Mesothelial cell of epicardium (in vitro differentiated cells): ENCODE data around the gene MASP2. TPM values are rescaled to one million over a fixed set of nuclear protein-coding genes. Genes with fewer than 3 reads are reported as not detected.
A peak's percentile ranks its signal among the peaks of the same experiment; 100 is the strongest.
"Not testable (repeated sequence)": the region's sequence is repeated elsewhere in the genome, so short reads cannot be mapped to it uniquely, and the experiment has no call there.

ENCODE experiments used
- DNase-seq, 2 experiments: peaks; one replicate each; pipeline ENCODE4 v3.0.0; 2021; ENCODE audit warnings: low spot score in 2 of 2; ENCODE audit not compliant: unreplicated experiment in 2 of 2
- H3K27ac Mint-ChIP-seq: 2 replicates; pipeline ENCODE4 v1.8.0; 2021; ENCODE audit warnings: mixed read lengths
- H3K27me3 Mint-ChIP-seq: 2 replicates; pipeline ENCODE4 v1.8.0; 2021; ENCODE audit warnings: low read depth, mixed read lengths
- H3K36me3 Mint-ChIP-seq: 2 replicates; pipeline ENCODE4 v1.8.0; 2021; ENCODE audit warnings: mixed read lengths
- H3K4me1 Mint-ChIP-seq: 2 replicates; pipeline ENCODE4 v1.8.0; 2021; ENCODE audit warnings: mixed read lengths
- H3K4me3 Mint-ChIP-seq: 2 replicates; pipeline ENCODE4 v1.8.0; 2021; ENCODE audit warnings: mild to moderate bottlenecking, moderate library complexity, mixed read lengths
- H3K9me3 Mint-ChIP-seq: 2 replicates; pipeline ENCODE4 v1.8.0; 2021; ENCODE audit warnings: mixed read lengths
- total RNA-seq: library from RNA; stranded (reverse); gene quantifications from 3 replicates; pipeline ENCODE4 v1.2.1, GENCODE V29; 2021
- TF ChIP-seq, protein P1 (sequence below): fragments of 200-600 bp; sonication (generic); IDR thresholded peaks from one replicate; pipeline ENCODE4 v1.5.0; 2021; ENCODE audit warnings: antibody characterized with exemption; ENCODE audit not compliant: unreplicated experiment

The MASP2 gene
- total RNA-seq, 1 donor from 2014 or later, result 0.20 TPM

DNA sequence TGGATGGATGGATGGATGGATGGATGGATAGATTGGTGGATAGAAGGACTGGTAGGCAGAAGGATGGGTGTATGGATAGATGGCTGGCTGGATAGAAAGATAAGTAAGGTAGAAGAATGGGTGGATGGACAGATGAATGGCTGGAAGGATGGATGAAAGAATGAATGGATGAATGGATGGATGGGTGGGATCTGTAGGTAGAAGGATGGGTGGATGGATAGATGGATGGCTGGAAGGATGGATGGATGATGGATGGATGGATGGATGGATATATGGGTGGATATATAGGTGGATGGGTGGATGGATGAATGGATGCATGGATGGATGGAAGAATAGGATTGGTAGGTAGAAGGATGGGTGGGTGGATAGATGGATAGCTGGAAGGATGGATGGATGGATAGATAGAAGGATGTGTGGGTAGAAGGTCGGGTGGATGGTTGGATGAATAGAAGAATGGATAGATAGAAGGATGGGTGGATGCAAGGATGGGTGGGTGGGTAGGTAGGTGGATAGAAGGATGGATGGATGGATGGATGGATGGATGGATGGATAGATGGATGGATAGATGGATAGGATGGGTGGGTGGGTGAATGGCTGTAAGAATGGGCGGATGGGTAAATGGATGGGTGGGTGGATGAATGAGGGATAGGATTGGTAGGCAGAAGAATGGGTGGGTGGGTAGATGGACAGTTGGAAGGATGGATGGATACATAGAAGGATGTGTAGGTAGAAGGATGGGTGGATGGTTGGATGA, 7.5 kb downstream of the MASP2 start:
- TF ChIP-seq, protein P1, sequence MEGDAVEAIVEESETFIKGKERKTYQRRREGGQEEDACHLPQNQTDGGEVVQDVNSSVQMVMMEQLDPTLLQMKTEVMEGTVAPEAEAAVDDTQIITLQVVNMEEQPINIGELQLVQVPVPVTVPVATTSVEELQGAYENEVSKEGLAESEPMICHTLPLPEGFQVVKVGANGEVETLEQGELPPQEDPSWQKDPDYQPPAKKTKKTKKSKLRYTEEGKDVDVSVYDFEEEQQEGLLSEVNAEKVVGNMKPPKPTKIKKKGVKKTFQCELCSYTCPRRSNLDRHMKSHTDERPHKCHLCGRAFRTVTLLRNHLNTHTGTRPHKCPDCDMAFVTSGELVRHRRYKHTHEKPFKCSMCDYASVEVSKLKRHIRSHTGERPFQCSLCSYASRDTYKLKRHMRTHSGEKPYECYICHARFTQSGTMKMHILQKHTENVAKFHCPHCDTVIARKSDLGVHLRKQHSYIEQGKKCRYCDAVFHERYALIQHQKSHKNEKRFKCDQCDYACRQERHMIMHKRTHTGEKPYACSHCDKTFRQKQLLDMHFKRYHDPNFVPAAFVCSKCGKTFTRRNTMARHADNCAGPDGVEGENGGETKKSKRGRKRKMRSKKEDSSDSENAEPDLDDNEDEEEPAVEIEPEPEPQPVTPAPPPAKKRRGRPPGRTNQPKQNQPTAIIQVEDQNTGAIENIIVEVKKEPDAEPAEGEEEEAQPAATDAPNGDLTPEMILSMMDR, result no peak
- no peak overlapping the region for H3K27ac Mint-ChIP-seq
- no peaks in the 10 kb centered on the region for H3K36me3 Mint-ChIP-seq
- H3K4me3 Mint-ChIP-seq, result no peak overlapping the region
- H3K4me1 Mint-ChIP-seq, result no peaks in the 10 kb centered on the region
- DNase-seq, result no peak
- peaks cover 10% of the 10 kb centered on the region for H3K27me3 Mint-ChIP-seq
- H3K9me3 Mint-ChIP-seq, result no peaks in the 10 kb centered on the region

GRCh38 chr1:11037740-11038182, 9.3 kb downstream of the MASP2 start:
- no peak overlapping the region for H3K27ac Mint-ChIP-seq
- TF ChIP-seq, protein P1, result peak; percentile 89
- H3K4me3 Mint-ChIP-seq, result no peak overlapping the region
- H3K27me3 Mint-ChIP-seq, result peaks cover 10% of the 10 kb centered on the region
- H3K36me3 Mint-ChIP-seq, result no peaks in the 10 kb centered on the region
- no peaks in the 10 kb centered on the region for H3K4me1 Mint-ChIP-seq
- DNase-seq, result peak; percentile 74 to 90
- H3K9me3 Mint-ChIP-seq, result no peaks in the 10 kb centered on the region

DNA sequence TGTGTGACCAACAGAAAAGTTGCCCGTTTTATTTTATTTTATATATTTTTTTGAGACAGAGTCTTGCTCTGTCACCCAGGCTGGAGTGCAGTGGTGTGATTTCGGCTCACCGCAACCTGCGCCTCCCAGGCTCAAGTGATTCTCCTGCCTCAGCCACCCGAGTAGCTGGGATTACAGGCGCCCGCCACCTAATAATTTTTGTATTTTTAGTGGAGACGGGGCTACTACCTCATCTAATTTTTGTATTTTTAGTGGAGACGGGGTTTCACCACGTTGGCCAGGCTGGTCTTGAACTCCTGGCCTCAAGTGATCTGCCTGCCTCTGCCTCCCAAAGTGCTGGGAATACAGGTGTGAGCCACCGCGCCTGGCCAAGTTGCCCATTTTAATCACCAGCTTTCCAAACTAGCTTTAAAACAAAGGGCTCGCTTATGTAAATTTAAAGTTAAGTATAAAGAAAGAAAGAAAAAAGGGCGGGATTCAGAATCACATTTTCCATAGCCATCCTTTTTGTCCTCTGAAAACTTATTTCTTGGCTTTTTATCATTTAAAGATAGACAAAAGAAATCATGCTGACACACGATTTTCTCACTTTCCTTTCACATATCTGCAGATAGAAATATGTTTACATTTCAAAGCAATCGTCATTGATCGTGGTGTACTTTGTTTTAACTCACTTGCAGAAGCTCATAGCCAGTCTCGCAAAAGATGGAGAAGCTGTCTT, 9.9 kb downstream of the MASP2 start:
- not testable (repeated sequence) for H3K4me3 Mint-ChIP-seq, DNase-seq, H3K9me3 Mint-ChIP-seq, H3K27ac Mint-ChIP-seq, H3K4me1 Mint-ChIP-seq, H3K36me3 Mint-ChIP-seq
- peaks cover 10% of the 10 kb centered on the region for H3K27me3 Mint-ChIP-seq

GRCh38 chr1:11031624-11032262, 15.3 kb downstream of the MASP2 start:
- Mint-ChIP-seq H3K36me3 (peaks cover 14% of the 10 kb centered on the region), H3K27me3 (peaks cover 2% of the 10 kb centered on the region), H3K4me3 (no peak overlapping the region), H3K27ac (no peak overlapping the region), H3K9me3 (no peaks in the 10 kb centered on the region), H3K4me1 (no peaks in the 10 kb centered on the region)
- TF ChIP-seq, protein P1, result no peak
- no peak for DNase-seq

- H3K36me3 Mint-ChIP-seq, result peaks cover 22% of the 10 kb centered on the region
- H3K27ac Mint-ChIP-seq, result no peak overlapping the region
- no peaks in the 10 kb centered on the region for H3K4me1 Mint-ChIP-seq
- H3K9me3 Mint-ChIP-seq, result no peaks in the 10 kb centered on the region
- no peak overlapping the region for H3K4me3 Mint-ChIP-seq
- peaks cover 2% of the 10 kb centered on the region for H3K27me3 Mint-ChIP-seq
- TF ChIP-seq, protein P1, result no peak
- DNase-seq, result no peak
Measured at GRCh38 chr1:11030865-11031264, 16.2 kb downstream of the MASP2 start.

DNA sequence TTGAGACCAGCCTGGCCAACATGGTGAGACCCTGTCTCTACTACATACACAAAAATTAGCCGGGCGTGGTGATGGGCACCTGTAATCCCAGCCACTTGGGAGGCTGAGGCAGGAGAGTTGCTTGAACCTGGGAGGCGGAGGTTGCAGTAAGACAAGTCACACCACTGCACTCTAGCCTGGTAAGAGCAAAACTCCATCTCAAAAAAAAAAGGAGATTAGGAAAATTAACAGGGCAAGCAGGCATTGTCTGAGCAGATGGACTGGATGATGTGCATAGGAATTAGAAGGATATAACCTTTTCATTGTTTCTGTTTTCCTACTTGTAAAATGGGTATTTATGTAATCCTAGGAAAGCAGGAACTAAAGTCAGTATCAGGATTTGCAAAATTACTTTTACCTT, 19.0 kb downstream of the MASP2 start:
- Mint-ChIP-seq H3K27ac (no peak overlapping the region), H3K4me1 (no peaks in the 10 kb centered on the region)

More for the DNA sequence above, 19.0 kb downstream of the MASP2 start:
- TF ChIP-seq, protein P1, result no peak
- no peak for DNase-seq
- H3K27me3 Mint-ChIP-seq, result no peaks in the 10 kb centered on the region
- H3K9me3 Mint-ChIP-seq, result no peaks in the 10 kb centered on the region
- no peak overlapping the region for H3K4me3 Mint-ChIP-seq
- peaks cover 30% of the 10 kb centered on the region for H3K36me3 Mint-ChIP-seq
